ENCODE measurements around the gene SMIM45.

Gene SMIM45

GRCh38 chr22:41935015-41935351 lies 17.0 kb upstream of the SMIM45 start:
- H3K9me3 Mint-ChIP-seq: no peaks in the 10 kb centered on the region
- peaks cover 100% of the 10 kb centered on the region for H3K4me1 Mint-ChIP-seq
- H3K4me3 Mint-ChIP-seq: peak overlapping the region; percentile 92

GRCh38 chr22:41935509-41935908 lies 16.4 kb upstream of the SMIM45 start:
- intact Hi-C loops (cut with micrococcal nuclease): loop anchor here (10.0 kb wide), 1 partner anchor 981 kb away; the partner anchor contains the start of gene RBX1
- H3K9me3 Mint-ChIP-seq: no peaks in the 10 kb centered on the region
- H3K4me3 Mint-ChIP-seq: peak overlapping the region; percentile 92
- no peaks in the 10 kb centered on the region for H3K27me3 Mint-ChIP-seq
- H3K36me3 Mint-ChIP-seq (ENCODE audit: low read depth): peaks cover 5% of the 10 kb centered on the region
- DNase-seq: peak; percentile 38
- no peak for TF ChIP-seq CTCF (IDR thresholded peaks at IDR 0.05)
- CTCF ChIA-PET: interaction anchor here (9.1 kb wide), 1 partner anchor 12 kb away, joined by 258 read pairs; the partner anchor contains the start of gene TNFRSF13C
- no peak for ATAC-seq (ENCODE audit: low read depth)
- POLR2A ChIA-PET: interaction anchor here (0.6 to 9.1 kb wide), 18 partner anchors 12 to 526 kb away, joined by 3 to 1414 read pairs (median 6); partner anchors contain the start of genes CCDC134, CENPM, DESI1 and NDUFA6
- H3K4me1 Mint-ChIP-seq: peaks cover 100% of the 10 kb centered on the region
- peak overlapping the region; percentile 100 for H3K27ac Mint-ChIP-seq

More at GRCh38 chr22:41935015-41935351, 17.0 kb upstream of the SMIM45 start:
- H3K36me3 Mint-ChIP-seq (ENCODE audit: low read depth): peaks cover 2% of the 10 kb centered on the region
- DNase-seq (no peak), ATAC-seq (ENCODE audit: low read depth) (no peak)
- POLR2A ChIA-PET: interaction anchor here (0.6 to 9.1 kb wide), 6 partner anchors 12 to 314 kb away, joined by 3 to 1414 read pairs (median 40); partner anchors contain the start of genes CENPM, DESI1, SREBF2 and TNFRSF13C
- H3K27me3 Mint-ChIP-seq: no peaks in the 10 kb centered on the region
- no peak for TF ChIP-seq CTCF (IDR thresholded peaks at IDR 0.05)
- CTCF ChIA-PET: interaction anchor here (9.1 kb wide), 1 partner anchor 12 kb away, joined by 258 read pairs; the partner anchor contains the start of gene TNFRSF13C
- H3K27ac Mint-ChIP-seq: peak overlapping the region; percentile 100
- intact Hi-C loops (cut with micrococcal nuclease): loop anchor here (10.0 kb wide), 1 partner anchor 980 kb away; the partner anchor contains the start of gene RBX1

- no peak for DNase-seq
- intact Hi-C loops (cut with micrococcal nuclease): loop anchor here (1.0 to 10.0 kb wide), 4 partner anchors 11 to 982 kb away; partner anchors contain the start of genes RBX1, SREBF2 and TNFRSF13C
- no peak for TF ChIP-seq CTCF (IDR thresholded peaks at IDR 0.05)
- H3K9me3 Mint-ChIP-seq: no peaks in the 10 kb centered on the region
- ATAC-seq (ENCODE audit: low read depth): no peak
- peaks cover 99% of the 10 kb centered on the region for H3K4me1 Mint-ChIP-seq
- peaks cover 5% of the 10 kb centered on the region for H3K36me3 Mint-ChIP-seq (ENCODE audit: low read depth)
- CTCF ChIA-PET: interaction anchor here (1.7 to 9.1 kb wide), 2 partner anchors 13 to 74 kb away, joined by 7 to 258 read pairs; partner anchors contain the start of gene TNFRSF13C
- peak overlapping the region; percentile 92 for H3K4me3 Mint-ChIP-seq
- H3K27me3 Mint-ChIP-seq: no peaks in the 10 kb centered on the region
- POLR2A ChIA-PET: interaction anchor here (0.6 to 9.1 kb wide), 15 partner anchors 10 to 604 kb away, joined by 3 to 1414 read pairs (median 6); partner anchors contain the start of genes CCDC134, CENPM, DESI1 and NDUFA6
- H3K27ac Mint-ChIP-seq: peak overlapping the region; percentile 100
Measured at GRCh38 chr22:41936894-41937169, 15.1 kb upstream of the SMIM45 start.

- CTCF ChIA-PET: interaction anchor here (0.6 to 9.1 kb wide), 26 partner anchors 10 to 274 kb away, joined by 3 to 258 read pairs (median 6); partner anchors contain the start of genes CCDC134, MEI1, SREBF2 and TNFRSF13C
- TF ChIP-seq CTCF (IDR thresholded peaks at IDR 0.05): no peak
- Mint-ChIP-seq H3K4me3 (peak overlapping the region; percentile 92), H3K27ac (peak overlapping the region; percentile 100), H3K4me1 (peaks cover 65% of the 10 kb centered on the region), H3K9me3 (no peaks in the 10 kb centered on the region), H3K36me3 (ENCODE audit: low read depth) (peaks cover 5% of the 10 kb centered on the region), H3K27me3 (no peaks in the 10 kb centered on the region)
- peak; percentile 84 for DNase-seq
- peak; percentile 41 for ATAC-seq (ENCODE audit: low read depth)
- POLR2A ChIA-PET: interaction anchor here (1.0 to 9.1 kb wide), 27 partner anchors 8 to 467 kb away, joined by 3 to 1414 read pairs (median 6); partner anchors contain the start of genes CCDC134, MEI1, SHISA8 and SMDT1
- intact Hi-C loops (cut with micrococcal nuclease): loop anchor here (1.0 to 10.0 kb wide), 9 partner anchors 9 to 985 kb away; partner anchors contain the start of genes POLR3H, RBX1 and TNFRSF13C
Measured at GRCh38 chr22:41939981-41940831, 11.7 kb upstream of the SMIM45 start.
